ENCODE results near the gene S100A7A. TPM values are rescaled to one million over a fixed set of nuclear protein-coding genes. Genes with fewer than 3 reads are reported as not detected.

The S100A7A gene
- total RNA-seq, 2 donors from 2014 or later: not detected

DNA sequence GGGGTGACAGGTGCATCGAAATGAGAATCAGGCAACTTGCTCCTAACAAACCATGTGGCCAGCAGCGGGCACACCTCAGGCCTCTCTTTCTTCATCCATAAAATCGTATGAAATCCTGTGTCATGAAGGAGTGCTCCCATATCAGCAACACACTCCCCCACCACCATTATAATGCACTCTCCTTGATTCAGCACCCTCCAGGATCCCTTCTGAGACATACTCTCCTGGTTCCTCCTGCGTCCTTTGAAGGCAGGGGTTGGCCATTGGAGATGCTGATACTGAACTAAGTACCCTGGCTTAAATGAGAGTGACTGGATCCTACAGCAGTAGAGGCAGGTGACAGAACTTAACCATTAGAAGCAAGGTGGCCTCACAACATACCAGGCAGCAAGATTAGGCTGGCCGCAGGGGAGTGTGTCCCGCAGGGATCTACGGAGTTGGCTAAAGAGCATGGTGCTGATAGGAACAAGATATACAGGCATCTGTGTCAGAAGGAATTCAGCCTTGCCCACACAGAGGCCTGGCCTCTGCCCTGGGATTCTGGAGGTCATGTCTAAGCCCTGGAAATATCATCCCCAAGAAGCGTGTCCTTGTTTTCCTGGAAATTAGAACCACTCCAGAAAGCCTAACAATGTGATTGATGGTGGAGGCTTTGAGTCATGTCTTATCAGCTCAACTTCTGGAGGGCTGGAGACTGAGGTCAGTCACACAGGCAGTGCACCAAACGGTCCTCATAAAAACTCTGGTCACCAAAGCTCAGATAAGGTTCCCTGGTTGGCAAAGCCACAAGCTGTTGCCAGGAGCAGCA is 16.8 kb downstream of the S100A7A start:
- Histone ChIP-seq H3K27me3 (no peaks in the 10 kb centered on the region), H3K4me1 (no peaks in the 10 kb centered on the region), H3K36me3 (replicated peaks in 1 of 2; ENCODE audit: insufficient read depth in 1 of 2, low read depth in 2 of 2) (no peaks in the 10 kb centered on the region), H3K4me3 (no peak overlapping the region), H3K27ac (no peak overlapping the region), H3K9me3 (no peaks in the 10 kb centered on the region)
- intact Hi-C loops (cut with DNase I): no loop called here
- TF ChIP-seq, protein P1, sequence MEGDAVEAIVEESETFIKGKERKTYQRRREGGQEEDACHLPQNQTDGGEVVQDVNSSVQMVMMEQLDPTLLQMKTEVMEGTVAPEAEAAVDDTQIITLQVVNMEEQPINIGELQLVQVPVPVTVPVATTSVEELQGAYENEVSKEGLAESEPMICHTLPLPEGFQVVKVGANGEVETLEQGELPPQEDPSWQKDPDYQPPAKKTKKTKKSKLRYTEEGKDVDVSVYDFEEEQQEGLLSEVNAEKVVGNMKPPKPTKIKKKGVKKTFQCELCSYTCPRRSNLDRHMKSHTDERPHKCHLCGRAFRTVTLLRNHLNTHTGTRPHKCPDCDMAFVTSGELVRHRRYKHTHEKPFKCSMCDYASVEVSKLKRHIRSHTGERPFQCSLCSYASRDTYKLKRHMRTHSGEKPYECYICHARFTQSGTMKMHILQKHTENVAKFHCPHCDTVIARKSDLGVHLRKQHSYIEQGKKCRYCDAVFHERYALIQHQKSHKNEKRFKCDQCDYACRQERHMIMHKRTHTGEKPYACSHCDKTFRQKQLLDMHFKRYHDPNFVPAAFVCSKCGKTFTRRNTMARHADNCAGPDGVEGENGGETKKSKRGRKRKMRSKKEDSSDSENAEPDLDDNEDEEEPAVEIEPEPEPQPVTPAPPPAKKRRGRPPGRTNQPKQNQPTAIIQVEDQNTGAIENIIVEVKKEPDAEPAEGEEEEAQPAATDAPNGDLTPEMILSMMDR (IDR thresholded peaks at IDR 0.05): no peak
- TF ChIP-seq POLR2A (IDR thresholded peaks at IDR 0.05): no peak
- ATAC-seq (no peak), DNase-seq (no peak)
- 59 to 68% methylated on average over 9 of the region's 9 CpGs for WGBS, 2 donors

DNA sequence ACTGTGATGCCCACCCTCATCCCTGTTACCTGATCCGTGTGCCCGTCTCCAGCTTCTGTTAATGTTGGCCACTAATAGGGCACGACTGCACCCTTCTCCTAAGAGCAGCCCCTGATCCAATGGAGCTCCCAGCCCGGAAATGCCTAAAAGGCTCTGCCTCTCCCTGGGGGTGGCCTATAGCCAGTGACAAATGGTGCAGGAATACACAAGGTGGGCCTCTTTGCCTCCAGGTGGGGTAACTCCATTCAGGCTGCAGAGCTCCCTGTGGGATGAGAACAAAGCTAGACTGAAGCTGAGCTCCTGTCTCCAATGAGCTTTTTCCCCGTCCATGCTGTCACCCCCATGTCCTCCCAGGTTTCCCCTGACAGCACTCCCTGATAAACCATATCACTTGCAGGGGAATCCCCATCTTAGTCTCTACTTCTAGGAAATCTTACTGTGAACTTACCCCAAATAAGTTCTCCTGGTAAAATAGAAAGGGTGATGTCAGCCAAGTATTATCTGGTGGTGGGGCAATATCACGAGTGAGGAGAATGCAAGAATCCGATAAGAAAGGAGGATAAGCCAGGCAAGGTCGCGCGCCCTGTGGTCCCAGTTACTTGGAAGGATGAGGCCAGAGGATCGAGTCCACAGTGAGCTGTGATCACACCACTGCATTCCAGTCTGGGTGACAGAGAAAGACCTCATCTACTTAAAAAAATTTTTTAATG is 18.6 kb downstream of the S100A7A start:
- Histone ChIP-seq H3K27me3 (no peaks in the 10 kb centered on the region), H3K36me3 (replicated peaks in 1 of 2; ENCODE audit: insufficient read depth in 1 of 2, low read depth in 2 of 2) (no peaks in the 10 kb centered on the region), H3K4me3 (no peak overlapping the region), H3K4me1 (no peaks in the 10 kb centered on the region), H3K9me3 (no peaks in the 10 kb centered on the region), H3K27ac (no peak overlapping the region)
- TF ChIP-seq, protein P1 (IDR thresholded peaks at IDR 0.05): no peak
- no peak for TF ChIP-seq POLR2A (IDR thresholded peaks at IDR 0.05)
- DNase-seq (no peak), ATAC-seq (no peak)
- intact Hi-C loops (cut with DNase I): no loop called here
- WGBS, 2 donors: 56 to 64% methylated on average over 10 to 11 of the region's 11 CpGs

DNA sequence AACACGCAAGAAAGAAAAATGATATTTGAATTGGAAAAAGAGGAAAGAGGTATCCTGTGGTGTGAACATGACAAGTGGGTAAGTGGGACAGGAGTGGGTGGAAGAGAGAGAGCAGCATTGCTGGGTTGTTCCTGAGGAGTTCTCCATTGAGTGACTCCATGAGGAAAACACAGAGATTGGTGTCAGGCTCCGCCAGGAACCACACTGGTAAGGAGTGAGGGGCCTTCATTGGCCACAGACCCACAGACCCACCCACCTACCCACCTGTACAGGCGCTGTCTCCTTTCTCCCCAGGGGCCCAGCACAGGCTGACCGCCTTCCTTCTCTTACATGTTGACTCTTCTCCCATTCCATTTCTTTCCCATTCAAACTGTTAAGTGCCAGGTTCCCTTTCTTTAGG is 20.9 kb downstream of the S100A7A start:
- intact Hi-C loops (cut with DNase I): no loop called here
- H3K9me3 ChIP-seq: no peaks in the 10 kb centered on the region
- H3K27me3 ChIP-seq: no peaks in the 10 kb centered on the region
- no peak for ATAC-seq
- no peak for TF ChIP-seq POLR2A (IDR thresholded peaks at IDR 0.05)
- TF ChIP-seq, protein P1 (IDR thresholded peaks at IDR 0.05): no peak
- H3K4me3 ChIP-seq: no peak overlapping the region
- no peak overlapping the region for H3K27ac ChIP-seq
- no peaks in the 10 kb centered on the region for H3K36me3 ChIP-seq (replicated peaks in 1 of 2; ENCODE audit: insufficient read depth in 1 of 2, low read depth in 2 of 2)
- no peaks in the 10 kb centered on the region for H3K4me1 ChIP-seq
- 74% methylated on average over 4 of the region's 4 CpGs for WGBS, 2 donors
- no peak for DNase-seq

DNA sequence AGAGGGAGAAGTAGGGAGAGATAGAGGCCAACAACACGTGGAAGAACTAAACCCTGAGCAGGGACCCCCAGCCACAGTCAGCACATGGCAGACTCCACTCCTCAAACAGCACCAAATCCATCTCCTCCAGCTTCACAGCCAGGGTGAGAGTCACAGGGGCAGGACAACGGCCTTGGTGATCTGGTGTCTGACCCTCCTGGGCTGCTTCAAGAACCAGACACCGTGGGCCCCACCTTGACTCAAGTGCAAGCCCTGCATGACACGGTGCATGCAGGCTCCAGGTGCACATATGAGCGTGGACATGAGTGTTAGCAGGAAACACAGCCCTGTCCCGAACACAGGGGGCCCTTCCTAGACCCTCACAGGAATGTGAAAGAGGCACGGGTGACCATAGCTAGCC is 22.3 kb downstream of the S100A7A start:
- Histone ChIP-seq H3K4me1 (no peaks in the 10 kb centered on the region), H3K9me3 (no peaks in the 10 kb centered on the region), H3K36me3 (replicated peaks in 1 of 2; ENCODE audit: insufficient read depth in 1 of 2, low read depth in 2 of 2) (no peaks in the 10 kb centered on the region), H3K4me3 (no peak overlapping the region), H3K27ac (no peak overlapping the region), H3K27me3 (no peaks in the 10 kb centered on the region)
- ATAC-seq: no peak
- TF ChIP-seq, protein P1 (IDR thresholded peaks at IDR 0.05): no peak
- no peak for TF ChIP-seq POLR2A (IDR thresholded peaks at IDR 0.05)
- DNase-seq: no peak
- intact Hi-C loops (cut with DNase I): no loop called here
- 47 to 61% methylated on average over 7 of the region's 7 CpGs for WGBS, 2 donors

Measured in body of pancreas (tissue), 4 donors.